GM18502 (cell line): ENCODE data around the gene SLIT3.

Experiments used
- ATAC-seq: cut with Tn5 transposase; IDR thresholded peaks from one replicate; pipeline ENCODE4 v1.9.1; 2021; ENCODE audit warnings: mild to moderate bottlenecking; ENCODE audit not compliant: unreplicated experiment, poor library complexity

The SLIT3 gene

GRCh38 chr5:168796593-168797580 lies 504.1 kb downstream of the SLIT3 start:
- no peak for ATAC-seq

- no peak for ATAC-seq
These were observed 504.9 kb downstream of the SLIT3 start for GRCh38 chr5:168796000-168796399.

DNA sequence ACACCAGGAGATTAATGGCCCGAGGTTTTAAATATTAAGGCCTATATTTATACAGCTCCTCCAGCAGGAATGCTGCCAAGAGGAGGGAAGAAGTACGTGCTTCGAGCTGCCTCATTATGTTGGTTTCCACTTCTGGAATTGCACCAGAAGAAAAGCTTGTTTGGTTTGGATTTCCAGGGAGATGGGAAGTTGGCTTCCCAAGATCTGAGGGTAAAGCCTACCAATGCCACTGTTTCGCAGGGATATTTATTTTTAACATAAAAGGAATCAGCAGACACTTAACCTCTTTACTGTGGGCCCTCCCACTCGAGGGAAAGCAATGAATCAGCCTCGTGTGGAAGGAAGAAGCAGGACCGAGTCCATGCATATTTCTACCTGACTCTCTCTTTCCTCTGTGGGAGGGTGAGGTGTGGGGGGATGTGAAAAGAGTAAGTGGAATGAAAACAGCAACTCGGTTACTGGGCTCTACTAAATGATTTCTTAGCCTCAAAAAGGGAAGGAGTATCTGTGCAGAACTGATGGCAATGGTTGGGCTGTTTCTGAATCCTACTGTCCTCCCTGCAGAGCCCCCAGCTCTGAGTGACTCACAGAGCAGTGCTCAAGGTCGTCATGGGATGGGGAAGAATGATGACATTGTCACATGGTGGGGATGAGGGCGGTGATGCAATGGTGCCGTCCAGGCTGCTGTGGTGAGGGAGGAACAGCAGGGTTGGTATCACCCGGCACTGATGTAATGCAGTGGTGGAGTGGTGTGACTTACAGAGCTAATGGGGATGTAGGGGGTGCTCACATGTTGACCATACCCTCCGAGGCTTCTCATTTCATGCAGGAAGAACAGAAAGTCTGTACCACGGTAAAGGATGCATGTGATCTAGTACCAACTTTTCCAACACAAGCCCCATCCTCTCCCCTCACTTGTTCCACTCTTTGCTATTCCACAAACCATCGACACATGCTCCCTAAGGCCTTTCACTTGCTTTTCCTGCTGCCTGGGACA lies 506.8 kb downstream of the SLIT3 start:
- no peak for ATAC-seq

DNA sequence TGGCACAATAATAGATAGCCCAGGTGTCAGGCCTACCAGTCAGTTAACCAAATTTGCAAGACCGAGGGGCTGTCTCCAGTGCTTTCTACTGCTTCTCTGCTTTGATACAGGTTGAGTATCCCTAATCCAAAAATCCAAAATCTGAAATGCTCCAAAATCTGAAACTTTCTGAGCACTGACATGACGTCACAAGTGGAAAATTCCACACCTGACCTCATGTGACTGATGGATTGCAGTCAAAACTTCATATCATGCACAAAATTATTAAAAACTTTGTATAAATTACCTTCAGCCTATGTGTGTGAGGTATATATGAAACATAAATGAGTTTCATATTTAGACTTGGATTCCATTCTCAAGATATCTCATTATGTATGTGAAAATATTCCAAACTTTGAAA lies 508.3 kb downstream of the SLIT3 start:
- ATAC-seq = no peak

- ATAC-seq = no peak
These were observed 510.2 kb downstream of the SLIT3 start for GRCh38 chr5:168790671-168791250.

- no peak for ATAC-seq
These were observed 510.8 kb downstream of the SLIT3 start for GRCh38 chr5:168790002-168790635.

GRCh38 chr5:168788786-168789185 lies 512.2 kb downstream of the SLIT3 start:
- ATAC-seq = no peak

DNA sequence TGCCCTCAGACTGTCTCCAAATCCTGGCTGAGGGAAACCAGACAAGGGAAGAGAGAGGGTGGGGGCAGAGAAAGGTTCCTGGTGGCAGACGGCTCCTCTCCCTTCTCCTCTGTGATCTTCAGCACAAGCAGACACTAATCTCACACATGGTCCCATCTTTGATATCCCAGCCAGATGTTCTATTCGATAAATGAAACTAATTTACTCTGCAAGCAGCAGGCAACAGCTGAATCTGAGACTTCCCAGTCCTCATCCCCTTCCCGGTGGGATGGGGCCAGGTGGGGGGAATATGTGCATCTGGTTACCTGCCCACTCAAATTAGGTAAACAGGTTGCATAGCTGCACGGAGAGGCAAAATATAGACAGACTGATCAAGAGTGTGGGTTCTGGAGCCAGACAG lies 512.8 kb downstream of the SLIT3 start:
- no peak for ATAC-seq

DNA sequence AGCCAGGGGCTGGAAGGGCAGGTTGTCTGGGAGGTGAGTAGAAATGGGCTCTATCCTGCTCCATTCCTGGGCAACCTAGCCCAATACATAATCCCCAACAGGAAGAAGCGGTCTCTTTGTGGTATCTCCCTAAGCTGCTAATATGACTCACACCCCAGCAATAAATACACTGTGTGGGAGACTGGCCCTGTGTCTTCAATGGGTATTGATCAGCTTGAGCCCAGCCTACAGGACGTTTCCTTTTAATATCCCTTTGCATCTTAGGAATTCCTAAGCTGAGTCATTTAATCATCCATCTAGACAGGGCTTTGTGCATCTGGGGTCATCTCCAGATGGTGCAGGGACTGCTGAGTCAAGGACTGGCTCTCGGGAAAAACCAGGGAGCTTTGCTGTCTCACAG lies 514.8 kb downstream of the SLIT3 start:
- no peak for ATAC-seq

DNA sequence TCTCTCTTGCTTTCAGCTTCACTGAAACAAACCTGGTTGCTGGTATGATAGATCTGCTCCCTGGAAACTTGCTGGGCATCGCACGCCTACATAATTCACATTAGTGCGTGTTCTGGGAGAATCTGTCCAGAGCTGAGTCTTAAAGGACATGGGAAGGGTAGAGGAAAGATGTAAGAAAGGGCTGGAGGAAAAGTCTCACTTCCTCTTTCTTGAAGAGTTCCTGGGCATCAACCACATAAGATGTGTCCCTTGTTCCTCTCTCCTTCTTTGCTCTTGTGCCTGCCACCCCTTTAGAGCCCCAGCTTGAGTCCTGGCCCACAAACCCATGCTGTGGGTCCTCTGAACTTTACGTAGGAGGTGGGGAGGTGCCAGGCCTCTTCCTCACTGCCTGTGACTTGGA lies 516.5 kb downstream of the SLIT3 start:
- ATAC-seq = no peak

- ATAC-seq = no peak
These were observed 518.9 kb downstream of the SLIT3 start for GRCh38 chr5:168781941-168782571.

DNA sequence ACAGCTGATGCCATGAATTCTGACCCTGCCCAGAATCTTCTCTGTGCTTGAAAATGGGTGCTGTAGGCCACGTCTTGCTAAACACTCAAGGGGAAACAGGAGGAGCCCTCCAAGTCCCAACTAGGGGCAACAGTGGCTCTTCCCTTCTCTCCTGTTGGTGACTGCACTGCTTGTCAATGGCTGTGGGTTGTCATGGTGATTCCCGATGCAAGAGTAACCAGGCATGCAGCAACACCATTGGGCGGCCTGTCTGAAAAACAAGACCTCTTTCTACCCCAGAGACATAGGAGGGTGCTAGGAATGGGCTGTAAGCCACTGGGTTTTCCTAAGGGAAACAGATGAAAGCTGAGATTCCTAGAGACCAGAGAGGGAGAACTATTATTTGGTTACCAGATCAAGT lies 520.1 kb downstream of the SLIT3 start:
- ATAC-seq = no peak

DNA sequence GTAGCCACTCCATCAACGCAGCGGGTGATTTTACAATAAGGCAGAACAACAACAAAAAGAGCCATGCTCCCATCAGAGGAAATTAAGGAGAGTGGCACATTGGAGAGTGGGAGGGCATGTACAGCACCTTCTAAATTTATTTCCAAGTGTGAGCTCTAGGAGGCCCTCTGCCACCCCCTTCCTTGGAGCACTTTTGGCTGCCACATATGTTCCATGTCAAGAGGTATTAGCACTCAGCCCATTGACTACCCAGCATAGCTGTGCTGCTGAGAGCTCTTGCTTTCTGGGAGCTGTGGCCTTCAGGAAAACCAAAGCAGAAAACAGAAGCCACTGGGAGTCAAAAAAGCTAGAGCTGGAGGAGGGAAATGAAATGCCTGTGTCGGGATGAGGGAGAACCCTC lies 521.6 kb downstream of the SLIT3 start:
- ATAC-seq = no peak

DNA sequence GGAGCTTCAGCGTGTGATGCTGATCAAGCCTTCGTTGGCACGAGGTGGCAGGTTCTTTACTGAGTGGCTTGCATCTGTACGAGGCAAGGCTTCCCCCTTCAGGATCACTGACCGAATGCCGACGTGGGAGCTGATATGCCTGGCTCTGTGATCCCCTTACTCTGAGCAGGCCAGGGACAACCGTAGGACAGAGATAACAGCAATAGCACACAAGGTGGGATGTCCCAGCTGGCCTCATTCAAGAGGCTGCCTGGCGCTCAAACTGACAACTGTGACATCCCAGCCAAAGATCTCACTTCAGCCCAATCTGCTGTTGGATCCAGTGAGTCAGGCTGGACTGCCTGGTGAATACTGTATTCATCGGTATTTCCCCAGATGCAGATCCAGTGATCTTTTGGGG lies 522.4 kb downstream of the SLIT3 start:
- no peak for ATAC-seq

GRCh38 chr5:168777651-168778050 lies 523.3 kb downstream of the SLIT3 start:
- ATAC-seq = no peak

DNA sequence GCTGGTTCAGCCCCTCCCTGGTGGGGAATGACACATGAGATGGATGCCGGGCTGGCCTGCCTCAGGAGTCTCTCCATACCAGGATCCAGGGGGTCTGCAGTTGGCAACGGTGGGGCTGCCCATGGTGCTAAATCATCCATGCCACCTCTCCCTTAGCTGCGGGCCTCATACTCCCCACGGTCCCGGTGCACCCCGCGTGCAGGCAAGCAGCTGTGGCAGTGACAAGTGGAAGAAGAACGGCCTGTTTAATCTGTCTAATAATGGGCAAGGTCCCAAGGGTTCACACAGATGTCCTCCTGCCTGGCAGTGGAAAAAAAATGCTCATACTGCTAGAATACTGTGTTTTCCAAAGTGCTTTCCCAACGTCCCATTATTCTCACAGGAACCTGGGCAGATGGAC lies 524.9 kb downstream of the SLIT3 start:
- no peak for ATAC-seq

DNA sequence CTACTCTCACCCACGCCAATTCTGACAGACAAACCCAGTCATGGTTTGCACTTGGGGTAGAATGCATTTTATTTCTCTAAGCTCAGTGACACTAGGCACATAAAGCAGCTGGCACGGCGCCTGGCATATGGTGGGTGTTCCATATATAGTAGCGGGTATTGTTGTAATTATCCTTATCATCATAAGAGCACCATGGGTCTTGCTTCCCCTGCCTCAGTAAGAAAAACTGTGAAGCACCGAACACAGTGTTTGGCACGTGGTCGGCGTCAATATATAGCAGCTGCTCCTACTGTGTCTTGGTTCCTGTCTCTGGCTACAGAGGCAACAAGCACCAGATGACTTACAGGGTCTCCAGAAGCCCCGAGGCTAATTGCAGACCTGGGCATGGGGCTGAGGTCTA lies 527.7 kb downstream of the SLIT3 start:
- no peak for ATAC-seq

- no peak for ATAC-seq
These were observed 528.5 kb downstream of the SLIT3 start for GRCh38 chr5:168772316-168772961.

DNA sequence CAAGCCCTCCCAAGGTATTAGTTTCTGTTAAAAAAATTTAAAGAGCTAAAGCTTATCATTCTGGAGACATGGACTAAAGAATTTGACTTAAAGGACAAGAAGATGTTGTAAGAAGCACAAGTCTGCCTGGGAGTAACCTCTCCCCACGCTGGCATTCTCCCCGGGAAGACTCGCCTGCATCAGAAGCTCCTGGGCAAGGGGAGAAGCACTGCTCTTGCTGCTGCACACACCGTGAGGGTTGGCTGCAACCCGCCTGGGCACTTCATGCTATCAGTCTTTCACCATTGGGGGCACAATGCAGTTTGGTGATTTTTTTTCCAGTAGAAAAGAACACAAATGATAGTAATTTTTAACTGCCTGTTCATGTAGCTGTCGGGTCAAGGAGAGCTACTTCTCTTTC lies 529.3 kb downstream of the SLIT3 start:
- ATAC-seq = no peak
